ENCODE results near the gene COL2A1.

DNA sequence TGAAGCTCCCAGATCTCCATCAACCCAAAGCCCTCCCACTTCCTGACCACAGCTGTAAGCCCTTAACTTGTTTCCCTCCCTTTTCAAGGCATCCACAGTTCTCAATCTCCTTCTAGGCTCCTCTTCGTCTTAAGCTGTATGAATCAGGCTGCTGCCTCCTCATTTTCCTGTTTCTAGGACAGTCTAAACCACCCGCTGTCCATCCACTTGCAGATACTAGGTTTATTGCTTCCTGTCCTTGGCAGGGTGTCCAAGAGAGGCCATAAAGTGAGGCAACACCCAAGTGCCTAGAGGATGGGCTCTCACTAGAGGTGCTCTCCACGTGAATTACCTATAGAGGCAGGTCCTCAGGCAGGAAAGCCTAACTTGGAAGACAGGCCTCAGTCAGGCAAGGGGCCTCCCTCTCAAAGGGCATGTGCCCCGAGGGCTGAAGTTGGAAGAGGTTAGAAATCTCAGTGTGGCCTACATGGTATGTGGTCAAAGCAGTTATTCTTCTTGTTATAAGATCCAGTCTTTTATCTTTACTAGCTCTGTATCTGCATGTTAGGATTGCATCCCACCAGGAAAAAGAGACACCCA, 49.7 kb downstream of the COL2A1 start:
- TF ChIP-seq, protein P1, sequence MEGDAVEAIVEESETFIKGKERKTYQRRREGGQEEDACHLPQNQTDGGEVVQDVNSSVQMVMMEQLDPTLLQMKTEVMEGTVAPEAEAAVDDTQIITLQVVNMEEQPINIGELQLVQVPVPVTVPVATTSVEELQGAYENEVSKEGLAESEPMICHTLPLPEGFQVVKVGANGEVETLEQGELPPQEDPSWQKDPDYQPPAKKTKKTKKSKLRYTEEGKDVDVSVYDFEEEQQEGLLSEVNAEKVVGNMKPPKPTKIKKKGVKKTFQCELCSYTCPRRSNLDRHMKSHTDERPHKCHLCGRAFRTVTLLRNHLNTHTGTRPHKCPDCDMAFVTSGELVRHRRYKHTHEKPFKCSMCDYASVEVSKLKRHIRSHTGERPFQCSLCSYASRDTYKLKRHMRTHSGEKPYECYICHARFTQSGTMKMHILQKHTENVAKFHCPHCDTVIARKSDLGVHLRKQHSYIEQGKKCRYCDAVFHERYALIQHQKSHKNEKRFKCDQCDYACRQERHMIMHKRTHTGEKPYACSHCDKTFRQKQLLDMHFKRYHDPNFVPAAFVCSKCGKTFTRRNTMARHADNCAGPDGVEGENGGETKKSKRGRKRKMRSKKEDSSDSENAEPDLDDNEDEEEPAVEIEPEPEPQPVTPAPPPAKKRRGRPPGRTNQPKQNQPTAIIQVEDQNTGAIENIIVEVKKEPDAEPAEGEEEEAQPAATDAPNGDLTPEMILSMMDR (IDR thresholded peaks at IDR 0.05): no peak
- TF ChIP-seq POLR2A (IDR thresholded peaks at IDR 0.05) (no peak), POLR2AphosphoS5 (IDR thresholded peaks at IDR 0.05) (no peak)

Data from transverse colon (tissue), 4 donors.